ENCODE results near the gene DCUN1D2.

The DCUN1D2 gene

GRCh38 chr13:113490496-113491417 is at the start of gene DCUN1D2:
Gene DCUN1D2 (minus strand): TSS chr13:113490711. CDS start chr13:113490669, 42 bp downstream.
- peak within 1 kb of the TSS; percentile 98 for H3K27ac ChIP-seq
- peak within 1 kb of the TSS; percentile 88 to 99 for H3K4me3 ChIP-seq (ENCODE audit: low read depth in 1 of 2, low read length in 1 of 2)
- peak; percentile 51 for TF ChIP-seq CTCF (IDR thresholded peaks at IDR 0.05)
- H3K4me1 ChIP-seq (ENCODE audit: control insufficient read depth in 1 of 2, insufficient read depth in 1 of 2, low read depth in 1 of 2, low read length in 1 of 2), result peaks cover 53 to 54% of the 10 kb centered on the region in 2 experiments
- peaks cover 11% of the 10 kb centered on the region for H3K36me3 ChIP-seq
- no peaks in the 10 kb centered on the region for H3K9me3 ChIP-seq
- H3K27me3 ChIP-seq, result peaks cover 8% of the 10 kb centered on the region

- H3K27me3 ChIP-seq, result no peaks in the 10 kb centered on the region
- TF ChIP-seq CTCF (IDR thresholded peaks at IDR 0.05), result no peak
- no peak overlapping the region for H3K4me3 ChIP-seq (ENCODE audit: low read depth in 1 of 2, low read length in 1 of 2)
- peaks cover 69% of the 10 kb centered on the region for H3K36me3 ChIP-seq
- H3K27ac ChIP-seq, result no peak overlapping the region
- no peaks in the 10 kb centered on the region for H3K4me1 ChIP-seq (ENCODE audit: control insufficient read depth in 1 of 2, insufficient read depth in 1 of 2, low read depth in 1 of 2, low read length in 1 of 2)
- no peaks in the 10 kb centered on the region for H3K9me3 ChIP-seq
Measured at GRCh38 chr13:113539822-113540221, 49.3 kb upstream of the DCUN1D2 start.

GRCh38 chr13:113539176-113539575 is 48.7 kb upstream of the DCUN1D2 start:
- Histone ChIP-seq H3K36me3 (peaks cover 69% of the 10 kb centered on the region), H3K4me1 (ENCODE audit: control insufficient read depth in 1 of 2, insufficient read depth in 1 of 2, low read depth in 1 of 2, low read length in 1 of 2) (no peaks in the 10 kb centered on the region), H3K27ac (no peak overlapping the region), H3K9me3 (no peaks in the 10 kb centered on the region), H3K4me3 (ENCODE audit: low read depth in 1 of 2, low read length in 1 of 2) (no peak overlapping the region), H3K27me3 (no peaks in the 10 kb centered on the region)
- no peak for TF ChIP-seq CTCF (IDR thresholded peaks at IDR 0.05)

GRCh38 chr13:113538689-113539058 is 48.2 kb upstream of the DCUN1D2 start:
- Histone ChIP-seq H3K36me3 (peaks cover 69% of the 10 kb centered on the region), H3K9me3 (no peaks in the 10 kb centered on the region), H3K27ac (no peak overlapping the region), H3K4me1 (ENCODE audit: control insufficient read depth in 1 of 2, insufficient read depth in 1 of 2, low read depth in 1 of 2, low read length in 1 of 2) (no peaks in the 10 kb centered on the region), H3K4me3 (ENCODE audit: low read depth in 1 of 2, low read length in 1 of 2) (no peak overlapping the region), H3K27me3 (no peaks in the 10 kb centered on the region)
- TF ChIP-seq CTCF (IDR thresholded peaks at IDR 0.05), result no peak

- no peak overlapping the region for H3K27ac ChIP-seq
- no peak overlapping the region for H3K4me3 ChIP-seq (ENCODE audit: low read depth in 1 of 2, low read length in 1 of 2)
- H3K9me3 ChIP-seq, result no peaks in the 10 kb centered on the region
- no peaks in the 10 kb centered on the region for H3K27me3 ChIP-seq
- TF ChIP-seq CTCF (IDR thresholded peaks at IDR 0.05), result no peak
- H3K36me3 ChIP-seq, result peaks cover 75% of the 10 kb centered on the region
- no peaks in the 10 kb centered on the region for H3K4me1 ChIP-seq (ENCODE audit: control insufficient read depth in 1 of 2, insufficient read depth in 1 of 2, low read depth in 1 of 2, low read length in 1 of 2)
Measured at GRCh38 chr13:113537909-113538688, 47.6 kb upstream of the DCUN1D2 start.
